GM23338 (cell line): Measurements from ENCODE around the gene NKX2-1. TPM values are rescaled to one million over a fixed set of nuclear protein-coding genes. Genes with fewer than 3 reads are reported as not detected.

Source experiments
- CTCF ChIP-seq, 2 experiments: fragments of 200-600 bp in 1 of 2; sonication (generic) in 1 of 2; conservative IDR thresholded peaks; 2 replicates each; pipeline versions ENCODE4 v1.5.1 to v1.6.1; 2016 to 2017; ENCODE audit warnings: antibody characterized with exemption in 2 of 2, low read depth in 2 of 2, mild to moderate bottlenecking in 2 of 2, moderate library complexity in 1 of 2
- REST ChIP-seq: IDR thresholded peaks from one replicate; pipeline ENCODE4 v1.6.1; 2018; ENCODE audit warnings: antibody characterized with exemption; ENCODE audit not compliant: unreplicated experiment
- ZNF462 ChIP-seq: fragments of 250-450 bp; sonication (Bioruptor Pico); IDR thresholded peaks from 2 replicates; pipeline ENCODE4 v1.5.0; 2020; ENCODE audit warnings: mild to moderate bottlenecking, moderate library complexity
- polyA plus RNA-seq: library from polyadenylated mRNA; unstranded; fragments of >200 nt; fragmentation: Nextera tagmentation; extraction: Ambion mirVana; gene quantifications from 2 replicates; pipeline ENCODE4 v1.2.1, GENCODE V29; 2016
- total RNA-seq: library from RNA; depleted of rRNA; stranded (reverse); fragments of >200 nt; shearing (Covaris generic); gene quantifications from 2 replicates; pipeline ENCODE4 v1.2.3, GENCODE V29; 2014

NKX2-1 gene
- total and polyA plus RNA-seq, 2 experiments from 2014 or later: not detected

GRCh38 chr14:36525746-36526099 lies 5.7 kb upstream of the NKX2-1 start (continued):
- TF ChIP-seq ZNF462 (no peak), REST (no peak), CTCF (conservative IDR thresholded peaks at IDR 0.05; ENCODE audit: low read depth in 2 of 2) (no peak)
